GM19240 (cell line): Measurements from ENCODE around the gene GCNT1.
"Not testable (repeated sequence)": the region's sequence is repeated elsewhere in the genome, so short reads cannot be mapped to it uniquely, and the experiment has no call there.

Experiments
- DNase-seq: peaks from one replicate; pipeline ENCODE4 v3.0.0; 2011; ENCODE audit warnings: low spot score; ENCODE audit not compliant: insufficient read length

Gene GCNT1

DNA sequence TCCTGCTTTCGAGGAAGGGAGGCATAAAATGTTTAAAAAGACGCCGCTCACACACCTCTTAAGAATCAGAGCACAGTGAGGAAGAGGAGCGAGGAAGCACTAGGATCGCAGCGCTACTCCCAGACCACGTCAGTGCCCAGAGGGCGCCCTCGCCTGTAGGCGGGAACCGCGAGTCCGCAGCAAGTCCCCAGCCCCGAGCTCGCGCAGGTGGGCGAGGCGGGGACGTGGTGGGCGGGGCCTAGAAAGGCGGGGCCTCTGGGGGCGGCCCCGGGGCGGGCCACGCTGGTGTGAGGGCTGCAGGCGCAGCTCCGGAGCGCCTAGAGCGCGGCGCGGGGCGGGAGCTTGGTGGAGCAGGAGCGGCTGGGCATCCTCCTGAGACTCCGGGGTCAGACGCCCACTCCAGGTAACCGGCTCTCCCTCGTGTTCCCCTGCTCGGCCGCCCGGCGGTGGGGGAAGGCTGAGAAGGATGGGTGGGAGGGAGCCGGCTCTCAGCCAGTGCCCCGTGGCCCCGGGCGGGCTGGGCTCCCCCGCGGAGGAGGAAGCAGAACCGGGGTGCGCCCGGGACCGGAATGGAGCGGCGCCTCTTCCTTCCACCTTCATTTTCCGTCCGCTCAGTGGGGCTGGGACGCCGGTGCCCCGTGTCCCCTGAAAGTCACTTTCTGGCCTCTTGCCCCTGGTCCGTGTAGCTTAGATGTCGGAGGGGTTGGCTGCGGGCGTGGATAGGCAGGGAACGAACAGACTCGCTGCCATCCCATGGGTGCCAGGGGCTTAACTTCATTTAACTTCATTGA is at the start of gene GCNT1:
GCNT1 (plus strand) TSS at position 280 of the 791 bp plus-strand sequence. CDS start 43,200 bp downstream, outside the sequence.
- peak; percentile 73 for DNase-seq

DNA sequence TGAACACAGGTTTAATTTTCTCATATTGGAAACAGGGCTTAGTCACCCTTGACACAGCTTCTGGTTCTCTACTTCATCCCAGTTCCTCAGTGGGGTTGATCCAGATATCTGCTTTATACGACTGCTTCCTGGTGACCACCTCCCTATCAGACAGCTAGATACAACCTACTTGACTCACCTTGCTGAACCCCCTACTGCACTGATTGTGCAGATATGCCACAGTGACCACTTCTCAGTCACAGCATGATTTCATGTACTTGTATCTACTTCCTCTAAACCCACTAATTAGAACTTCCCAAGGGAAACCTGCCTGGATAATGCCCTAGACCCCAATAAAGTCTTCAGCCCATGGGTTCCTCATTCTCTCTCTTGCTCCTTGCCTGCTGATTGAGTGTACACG is 46.3 kb upstream of the GCNT1 start:
- no peak for DNase-seq

GRCh38 chr9:76413658-76414057 is 45.3 kb upstream of the GCNT1 start:
- no peak for DNase-seq

DNA sequence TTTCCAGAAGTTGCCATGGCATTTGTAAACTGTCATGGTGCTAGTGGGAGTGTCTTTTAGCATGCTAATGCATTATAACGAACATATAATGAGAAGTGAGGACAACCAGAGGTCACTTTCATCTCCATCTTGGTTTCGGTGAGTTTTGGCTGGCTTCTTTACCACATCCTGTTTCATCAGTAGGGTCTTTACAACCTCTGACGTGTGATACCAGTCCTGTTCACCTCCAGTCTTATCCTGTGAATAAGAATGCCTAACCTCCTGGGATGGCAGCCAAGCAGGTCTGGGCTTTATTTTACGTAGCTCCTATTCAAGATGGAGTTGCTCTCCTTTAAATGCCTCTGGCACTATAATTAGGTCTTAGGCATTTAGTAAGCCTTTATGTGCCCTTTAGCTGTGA is 44.3 kb upstream of the GCNT1 start:
- no peak for DNase-seq

DNA sequence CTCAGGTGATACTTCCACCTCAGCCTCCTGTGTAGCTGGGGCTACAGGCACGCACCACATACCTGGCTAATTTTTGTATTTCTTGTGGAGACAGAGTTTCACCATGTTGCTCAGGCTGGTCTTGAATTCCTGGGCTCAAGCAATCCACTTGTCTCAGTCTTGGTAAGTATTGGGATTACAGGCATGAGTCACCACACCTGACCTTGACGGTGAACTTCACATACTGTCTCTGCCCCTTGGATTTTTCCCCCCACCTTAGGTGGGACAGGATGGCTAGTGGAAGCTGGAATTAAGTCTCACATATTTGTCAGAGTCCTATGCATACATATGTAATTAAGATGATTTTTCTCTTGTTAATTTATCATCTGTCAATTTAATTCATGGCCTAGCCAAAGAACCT is 43.8 kb upstream of the GCNT1 start:
- DNase-seq: no peak

- DNase-seq: no peak
These were observed 43.3 kb upstream of the GCNT1 start for GRCh38 chr9:76415731-76416130.

GRCh38 chr9:76417394-76417793 is 41.6 kb upstream of the GCNT1 start:
- no peak for DNase-seq

DNA sequence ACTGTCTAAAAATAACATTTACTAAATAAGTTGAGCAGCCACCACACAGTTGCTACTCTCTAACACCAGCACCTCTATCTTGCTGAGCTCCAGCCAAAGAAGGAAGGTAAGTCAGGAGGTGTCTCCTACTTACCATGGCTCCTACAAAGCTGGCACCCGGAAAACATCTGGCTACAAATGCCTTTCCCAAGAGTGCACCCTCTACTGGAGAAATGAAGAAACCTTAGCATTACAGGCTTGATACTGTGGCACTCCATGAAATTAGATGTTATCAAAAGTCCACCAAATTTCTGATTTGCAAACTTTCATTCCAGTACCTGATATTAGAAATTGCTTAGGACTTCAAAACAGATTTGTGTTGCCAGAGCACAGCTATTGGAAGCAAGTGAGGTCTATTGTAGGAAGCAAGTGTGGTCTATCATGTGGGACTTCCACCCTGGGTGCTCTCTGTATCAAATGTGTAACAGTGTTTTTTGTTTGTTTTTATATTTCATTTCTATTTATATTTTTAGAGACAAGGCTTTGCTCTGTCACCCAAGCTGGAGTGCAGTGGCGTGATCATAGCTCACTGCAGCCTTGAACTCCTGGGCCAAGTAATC is 39.1 kb upstream of the GCNT1 start:
- DNase-seq: no peak

DNA sequence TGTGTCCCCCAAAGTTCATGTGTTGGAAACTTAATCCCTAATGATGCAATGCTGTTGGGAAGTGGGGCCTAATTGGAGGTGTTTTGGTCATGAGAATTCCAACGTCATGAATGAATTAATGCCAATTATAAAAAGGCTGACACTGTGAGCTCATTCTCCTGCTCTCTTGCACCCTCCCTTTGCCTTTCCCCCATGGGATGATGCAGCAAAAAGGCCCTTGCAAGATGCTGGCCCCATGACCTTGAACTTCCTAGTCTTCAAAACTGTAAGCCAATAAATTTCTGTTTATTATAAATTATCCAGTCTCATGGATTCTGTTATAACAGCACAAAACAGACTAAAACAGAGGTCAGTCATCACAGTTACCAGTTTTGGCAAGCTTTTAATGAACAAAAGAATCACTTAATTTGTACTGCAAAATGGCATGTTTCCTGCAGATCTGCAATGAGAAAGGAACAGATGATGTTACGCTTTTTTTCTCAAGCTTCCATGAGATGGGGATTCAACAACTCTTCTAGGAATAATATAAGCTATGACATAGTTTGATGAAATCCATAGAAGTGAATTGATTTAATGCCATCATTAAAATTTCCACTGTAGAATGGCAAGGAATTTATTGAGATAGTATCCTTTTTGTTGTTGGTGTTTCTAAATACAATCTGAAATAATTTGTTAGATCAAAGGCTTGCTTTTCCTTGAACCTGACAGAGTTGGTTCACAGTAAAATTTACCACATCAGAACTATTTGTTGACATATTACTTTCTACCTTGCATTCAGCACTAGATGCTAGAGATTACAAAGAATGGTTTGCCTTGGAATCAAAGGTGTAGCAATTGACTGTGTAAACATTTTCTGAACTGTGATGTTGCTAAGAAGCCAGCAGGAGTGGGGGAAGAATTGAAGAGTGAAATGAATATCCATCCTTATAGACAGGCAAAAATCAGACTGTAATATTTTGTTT is 35.5 kb upstream of the GCNT1 start:
- DNase-seq: no peak

DNA sequence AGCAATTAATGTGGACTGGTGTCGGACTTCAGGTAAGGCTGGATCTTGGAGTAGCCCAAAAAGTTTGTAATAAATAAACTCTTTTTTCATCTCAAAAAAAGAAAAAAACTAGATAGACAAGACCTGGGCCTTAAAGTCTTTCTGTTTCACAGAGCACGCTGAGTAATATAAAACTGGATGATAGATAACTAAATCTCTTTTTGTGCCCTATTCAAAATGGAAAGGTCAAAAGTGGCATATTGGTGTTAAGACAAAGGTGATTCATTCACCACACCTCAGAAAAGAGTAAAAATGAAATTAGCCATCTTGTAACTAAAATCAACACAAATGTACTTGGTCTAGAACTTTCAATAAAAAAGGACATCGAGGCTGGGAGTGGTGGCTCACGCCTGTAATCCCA is 34.5 kb upstream of the GCNT1 start:
- no peak for DNase-seq

DNA sequence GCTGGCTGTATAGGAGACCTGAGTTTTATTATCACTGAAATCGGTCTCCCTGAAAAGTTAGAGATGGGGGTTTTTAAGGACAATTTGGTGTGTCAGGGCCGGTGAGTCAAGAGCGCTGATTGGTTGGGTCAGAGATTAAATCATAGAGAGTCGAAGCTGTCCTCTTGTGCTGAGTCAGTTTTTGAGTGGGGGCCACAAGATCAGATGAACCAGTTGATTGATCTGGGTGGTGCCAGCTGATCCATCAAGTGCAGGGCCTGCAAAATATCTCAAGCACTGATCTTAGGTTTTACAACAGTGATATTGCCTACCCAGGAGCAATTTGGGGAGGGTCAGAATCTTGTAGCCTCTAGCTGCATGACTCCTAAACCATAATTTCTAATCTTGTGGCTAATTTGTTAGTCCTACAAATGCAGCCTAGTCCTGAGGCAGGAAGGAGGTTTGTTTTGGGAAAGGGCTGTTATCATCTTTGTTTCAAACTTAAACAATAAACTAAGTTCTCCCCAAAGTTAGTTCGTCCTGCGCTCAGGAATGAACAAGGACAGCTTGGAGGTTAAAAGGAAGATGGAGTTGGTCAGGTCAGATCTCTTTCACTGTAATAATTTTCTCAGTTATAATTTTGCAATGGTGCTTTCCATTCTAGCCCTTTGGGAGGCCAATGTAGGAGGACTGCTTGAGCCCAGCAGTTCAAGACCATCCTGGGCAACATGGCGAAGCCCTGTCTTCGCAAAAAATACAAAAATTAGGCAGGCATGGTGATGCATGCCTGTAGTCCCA is 33.1 kb upstream of the GCNT1 start:
- DNase-seq: no peak

- DNase-seq: no peak
These were observed 32.1 kb upstream of the GCNT1 start for GRCh38 chr9:76426807-76427419.

GRCh38 chr9:76431601-76432000 is 27.4 kb upstream of the GCNT1 start:
- DNase-seq: no peak

DNA sequence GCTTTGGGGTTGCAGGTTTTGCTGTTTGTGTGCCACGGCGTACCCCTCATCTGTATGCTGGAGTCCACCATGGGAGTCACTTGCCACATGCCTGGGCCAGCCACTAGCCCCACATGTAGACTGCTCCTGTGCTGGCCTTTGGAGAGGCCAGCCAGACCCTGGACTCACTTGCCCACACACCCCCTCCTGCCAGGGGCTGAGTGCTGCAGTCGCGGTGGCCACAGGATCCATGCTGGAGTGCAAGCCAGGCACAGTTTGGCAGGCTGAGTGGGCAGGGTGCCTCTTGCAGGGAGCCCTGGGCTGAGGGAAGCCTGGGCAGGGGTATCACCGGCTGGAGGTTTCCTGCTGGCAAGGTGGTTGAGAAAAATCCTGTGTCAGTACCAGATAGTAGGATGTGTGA is 25.6 kb upstream of the GCNT1 start:
- no peak for DNase-seq

DNA sequence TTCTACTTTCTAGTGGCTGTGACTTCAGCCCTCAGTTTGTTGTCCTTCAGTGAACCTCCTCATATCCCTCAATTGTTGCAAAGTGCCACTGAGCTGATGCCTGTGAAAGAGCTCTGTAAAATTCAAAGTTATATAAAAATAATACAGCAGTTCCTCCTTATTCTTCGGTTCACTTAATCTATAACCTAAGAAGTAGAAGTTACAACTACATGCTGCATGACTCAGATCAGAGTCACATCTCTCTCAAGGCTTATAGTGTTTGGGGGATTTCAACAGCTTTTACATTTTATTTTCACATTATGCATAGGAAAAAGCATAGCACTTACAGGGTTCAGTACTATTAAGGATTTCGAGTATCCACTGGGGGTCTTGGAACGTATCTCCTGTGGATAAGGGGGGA is 25.1 kb upstream of the GCNT1 start:
- DNase-seq: no peak

- not testable (repeated sequence) for DNase-seq
These were observed 24.1 kb upstream of the GCNT1 start for GRCh38 chr9:76434897-76435296.

- DNase-seq: not testable (repeated sequence)
These were observed 21.8 kb upstream of the GCNT1 start for GRCh38 chr9:76437017-76437699.

- no peak for DNase-seq
These were observed 20.0 kb upstream of the GCNT1 start for GRCh38 chr9:76438841-76439588.

- no peak for DNase-seq
These were observed 17.2 kb upstream of the GCNT1 start for GRCh38 chr9:76441551-76442322.
